BJ (cell line): ENCODE results near the gene LRRC70. TPM values are rescaled to one million over a fixed set of nuclear protein-coding genes. Genes with fewer than 3 reads are reported as not detected.

ENCODE experiments used
- CTCF ChIA-PET: fragments of 350-600 bp; formaldehyde crosslinking; extraction: SDS; loops from one replicate; lab custom pipeline; 2021; ENCODE audit warnings: antibody characterized with exemption, inconsistent platforms; lab: Yijun Ruan, JAX
- POLR2A ChIA-PET: fragments of 300-600 bp; sonication (Branson Sonifier 250); formaldehyde crosslinking; extraction: SDS; loops from one replicate; lab custom pipeline; 2021; ENCODE audit warnings: antibody characterized with exemption; lab: Charles Lee
- DNase-seq: peaks from one replicate; pipeline ENCODE4 v3.0.0-alpha.2; 2011; ENCODE audit warnings: low read depth
- H3K27me3 ChIP-seq: 2 replicates; pipeline ENCODE4 v1.6.0; 2011; ENCODE audit warnings: low read length; ENCODE audit not compliant: control insufficient read depth, insufficient read depth
- H3K36me3 ChIP-seq: 2 replicates; pipeline ENCODE4 v1.5.1; 2011; ENCODE audit warnings: low read length; ENCODE audit not compliant: control insufficient read depth, insufficient read depth
- H3K4me3 ChIP-seq: 2 replicates; pipeline ENCODE4 v1.5.1; 2011; ENCODE audit warnings: low read depth, mild to moderate bottlenecking, control low read depth, low read length
- polyA plus RNA-seq: library from polyadenylated mRNA; depleted of rRNA; stranded (reverse); fragments of >200 nt; gene quantifications from 2 replicates; pipeline ENCODE4 v1.2.3, GENCODE V29; 2011
- TF ChIP-seq, protein P1 (sequence below): IDR thresholded peaks from 2 replicates; pipeline ENCODE4 v1.5.1; 2011; ENCODE audit warnings: low read depth, mild to moderate bottlenecking, control low read depth, inconsistent platforms, low read length, moderate library complexity; ENCODE audit not compliant: insufficient read depth

LRRC70 gene
- polyA plus RNA-seq, 1 experiment = 0.13 TPM

- Histone ChIP-seq H3K36me3 (no peaks in the 10 kb centered on the region; the same call in 1 of the 2 replicates), H3K4me3 (no peak overlapping the region), H3K27me3 (no peaks in the 10 kb centered on the region)
- DNase-seq = no peak
- POLR2A ChIA-PET = no interaction called here
- TF ChIP-seq, protein P1, sequence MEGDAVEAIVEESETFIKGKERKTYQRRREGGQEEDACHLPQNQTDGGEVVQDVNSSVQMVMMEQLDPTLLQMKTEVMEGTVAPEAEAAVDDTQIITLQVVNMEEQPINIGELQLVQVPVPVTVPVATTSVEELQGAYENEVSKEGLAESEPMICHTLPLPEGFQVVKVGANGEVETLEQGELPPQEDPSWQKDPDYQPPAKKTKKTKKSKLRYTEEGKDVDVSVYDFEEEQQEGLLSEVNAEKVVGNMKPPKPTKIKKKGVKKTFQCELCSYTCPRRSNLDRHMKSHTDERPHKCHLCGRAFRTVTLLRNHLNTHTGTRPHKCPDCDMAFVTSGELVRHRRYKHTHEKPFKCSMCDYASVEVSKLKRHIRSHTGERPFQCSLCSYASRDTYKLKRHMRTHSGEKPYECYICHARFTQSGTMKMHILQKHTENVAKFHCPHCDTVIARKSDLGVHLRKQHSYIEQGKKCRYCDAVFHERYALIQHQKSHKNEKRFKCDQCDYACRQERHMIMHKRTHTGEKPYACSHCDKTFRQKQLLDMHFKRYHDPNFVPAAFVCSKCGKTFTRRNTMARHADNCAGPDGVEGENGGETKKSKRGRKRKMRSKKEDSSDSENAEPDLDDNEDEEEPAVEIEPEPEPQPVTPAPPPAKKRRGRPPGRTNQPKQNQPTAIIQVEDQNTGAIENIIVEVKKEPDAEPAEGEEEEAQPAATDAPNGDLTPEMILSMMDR = no peak
- CTCF ChIA-PET = no interaction called here
These were observed 10.0 kb downstream of the LRRC70 start for GRCh38 chr5:62588668-62589067.

DNA sequence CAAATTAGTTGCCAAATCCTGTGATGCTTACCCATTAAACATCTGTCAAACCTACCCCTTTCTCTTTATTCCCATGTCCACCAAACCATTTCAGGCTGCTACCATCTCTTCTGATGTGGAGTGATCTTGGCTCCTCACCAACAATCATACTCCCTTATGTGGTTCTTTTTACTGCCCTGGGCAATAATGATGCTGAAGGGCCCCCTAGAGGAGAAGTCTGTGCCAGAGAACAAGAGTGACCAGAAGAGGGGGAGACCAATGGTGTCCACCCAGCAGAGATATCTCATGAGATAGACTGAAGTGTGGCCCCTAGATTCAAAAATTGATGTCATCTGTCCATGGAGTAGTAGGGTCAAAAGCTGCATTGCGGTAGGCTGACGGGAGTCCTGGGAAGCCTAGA lies 10.9 kb downstream of the LRRC70 start:
- H3K27me3 ChIP-seq = no peaks in the 10 kb centered on the region
- TF ChIP-seq, protein P1 = no peak
- DNase-seq = no peak
- no peak overlapping the region for H3K4me3 ChIP-seq
- ChIA-PET CTCF (no interaction called here), POLR2A (no interaction called here)
- no peaks in the 10 kb centered on the region; the same call in 1 of the 2 replicates for H3K36me3 ChIP-seq

DNA sequence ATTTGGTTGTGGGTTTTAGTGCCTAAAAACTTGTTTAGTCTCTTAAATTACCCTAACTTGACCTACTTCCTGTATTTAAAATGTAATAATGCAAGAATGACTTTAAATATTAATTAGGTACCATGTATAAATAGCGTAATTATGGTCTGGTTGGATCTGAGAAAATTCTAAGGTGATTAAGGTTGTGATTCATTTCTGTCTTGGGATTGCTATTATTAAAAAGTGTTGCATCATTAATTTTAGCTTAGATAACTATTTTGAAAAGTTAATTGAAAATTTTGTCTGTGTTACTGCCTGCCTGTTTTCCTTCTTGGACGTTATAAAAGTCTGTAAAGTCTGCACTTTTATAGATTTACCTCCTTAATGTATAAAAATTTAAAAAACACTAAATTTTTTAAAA lies 11.8 kb downstream of the LRRC70 start:
- TF ChIP-seq, protein P1 = no peak
- Histone ChIP-seq H3K36me3 (no peaks in the 10 kb centered on the region; the same call in 1 of the 2 replicates), H3K4me3 (no peak overlapping the region), H3K27me3 (no peaks in the 10 kb centered on the region)
- DNase-seq = no peak
- ChIA-PET POLR2A (no interaction called here), CTCF (no interaction called here)

- POLR2A ChIA-PET = no interaction called here
- Histone ChIP-seq H3K4me3 (no peak overlapping the region), H3K36me3 (no peaks in the 10 kb centered on the region; the same call in 1 of the 2 replicates), H3K27me3 (no peaks in the 10 kb centered on the region)
- DNase-seq = no peak
- CTCF ChIA-PET = no interaction called here
- TF ChIP-seq, protein P1 = no peak
These were observed 13.9 kb downstream of the LRRC70 start for GRCh38 chr5:62592558-62592957.

- H3K36me3 ChIP-seq = no peaks in the 10 kb centered on the region; the same call in 1 of the 2 replicates
- ChIA-PET CTCF (interaction anchor here (0.9 kb wide), 1 partner anchor 8 kb away, joined by 3 read pairs; no protein-coding TSS in a partner anchor), POLR2A (no interaction called here)
- H3K4me3 ChIP-seq = no peak overlapping the region
- H3K27me3 ChIP-seq = no peaks in the 10 kb centered on the region
- TF ChIP-seq, protein P1 = no peak
- no peak for DNase-seq
These were observed 14.7 kb downstream of the LRRC70 start for GRCh38 chr5:62593331-62593730.
